ENCODE measurements around the gene ITGB4. TPM values are rescaled to one million over a fixed set of nuclear protein-coding genes. Genes with fewer than 3 reads are reported as not detected.
A peak's percentile ranks its signal among the peaks of the same experiment; 100 is the strongest.

The ITGB4 gene
- total and polyA plus RNA-seq, 10 of the 15 experiments (the other 5 are each of a cell fraction or from before 2014, with no cell fraction given), result 0.06 to 1.6 (median 0.27) TPM; not detected in 2

DNA sequence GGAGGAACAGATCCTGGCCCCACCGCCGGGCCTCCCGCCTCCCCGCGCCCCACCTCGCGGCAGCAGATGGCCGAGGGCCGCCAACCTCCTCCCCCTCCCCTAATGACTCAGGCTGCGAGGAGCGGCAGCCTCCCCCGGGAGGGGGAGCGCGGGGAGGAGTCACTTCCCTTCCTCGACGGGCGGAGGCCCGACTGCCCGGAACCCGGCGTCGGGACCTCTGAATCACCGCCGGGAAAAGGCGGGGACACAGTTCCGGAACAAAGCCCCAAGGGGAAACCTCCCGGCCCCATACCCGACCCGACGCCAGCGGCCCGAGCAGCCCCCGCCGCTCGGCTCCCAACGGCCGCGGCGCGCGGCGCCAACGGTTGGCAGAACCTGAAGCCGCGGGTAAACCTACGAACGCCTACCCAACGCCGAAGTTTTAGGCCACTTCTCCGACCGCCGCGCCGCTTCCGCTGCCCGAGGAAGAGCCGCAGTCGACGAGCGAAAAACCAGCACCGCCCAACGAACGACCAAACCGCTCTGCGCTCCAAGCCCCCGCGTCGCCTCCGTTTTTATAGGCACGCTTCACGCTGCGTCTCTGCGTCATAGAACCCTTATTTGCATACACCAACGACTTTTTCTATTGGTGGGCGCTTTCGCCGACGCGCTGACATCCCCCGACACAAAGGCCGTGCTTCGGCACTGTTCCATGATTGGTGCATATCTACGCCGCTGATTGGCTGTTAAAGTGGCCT, 58.2 kb downstream of the ITGB4 start (continued):
- TF ChIP-seq, protein P1, sequence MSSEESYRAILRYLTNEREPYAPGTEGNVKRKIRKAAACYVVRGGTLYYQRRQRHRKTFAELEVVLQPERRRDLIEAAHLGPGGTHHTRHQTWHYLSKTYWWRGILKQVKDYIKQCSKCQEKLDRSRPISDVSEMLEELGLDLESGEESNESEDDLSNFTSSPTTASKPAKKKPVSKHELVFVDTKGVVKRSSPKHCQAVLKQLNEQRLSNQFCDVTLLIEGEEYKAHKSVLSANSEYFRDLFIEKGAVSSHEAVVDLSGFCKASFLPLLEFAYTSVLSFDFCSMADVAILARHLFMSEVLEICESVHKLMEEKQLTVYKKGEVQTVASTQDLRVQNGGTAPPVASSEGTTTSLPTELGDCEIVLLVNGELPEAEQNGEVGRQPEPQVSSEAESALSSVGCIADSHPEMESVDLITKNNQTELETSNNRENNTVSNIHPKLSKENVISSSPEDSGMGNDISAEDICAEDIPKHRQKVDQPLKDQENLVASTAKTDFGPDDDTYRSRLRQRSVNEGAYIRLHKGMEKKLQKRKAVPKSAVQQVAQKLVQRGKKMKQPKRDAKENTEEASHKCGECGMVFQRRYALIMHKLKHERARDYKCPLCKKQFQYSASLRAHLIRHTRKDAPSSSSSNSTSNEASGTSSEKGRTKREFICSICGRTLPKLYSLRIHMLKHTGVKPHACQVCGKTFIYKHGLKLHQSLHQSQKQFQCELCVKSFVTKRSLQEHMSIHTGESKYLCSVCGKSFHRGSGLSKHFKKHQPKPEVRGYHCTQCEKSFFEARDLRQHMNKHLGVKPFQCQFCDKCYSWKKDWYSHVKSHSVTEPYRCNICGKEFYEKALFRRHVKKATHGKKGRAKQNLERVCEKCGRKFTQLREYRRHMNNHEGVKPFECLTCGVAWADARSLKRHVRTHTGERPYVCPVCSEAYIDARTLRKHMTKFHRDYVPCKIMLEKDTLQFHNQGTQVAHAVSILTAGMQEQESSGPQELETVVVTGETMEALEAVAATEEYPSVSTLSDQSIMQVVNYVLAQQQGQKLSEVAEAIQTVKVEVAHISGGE (CRISPR knock-in tag; IDR thresholded peaks at IDR 0.05), result 0 out of 2 replicates have a peak, but pooled peaks have one; percentile 39
- TF ChIP-seq EP300 (IDR thresholded peaks at IDR 0.05; ENCODE audit: borderline replicate concordance in 1 of 2, control insufficient read depth in 1 of 2, low read depth in 2 of 2, low read length in 2 of 2) (peak in 1 of 2 experiments; percentile 24; a peak in 1 of 4 replicates), PML (IDR thresholded peaks at IDR 0.05; ENCODE audit: low read length) (peak; percentile 100), NFIC (IDR thresholded peaks at IDR 0.05; ENCODE audit: low read depth, low read length) (peak; percentile 60; the same call in 1 of the 2 replicates), POLR2AphosphoS2 (IDR thresholded peaks at IDR 0.05; ENCODE audit: low read depth, low read length) (peak; percentile 100), CREM (IDR thresholded peaks at IDR 0.05; ENCODE audit: low read depth) (peak; percentile 91), MEF2A (IDR thresholded peaks at IDR 0.05; ENCODE audit: insufficient read depth, low read depth, low read length) (no peak), POLR2A (IDR thresholded peaks at IDR 0.05; ENCODE audit: low read depth, low read length) (peak; percentile 100), TAF1 (IDR thresholded peaks at IDR 0.05; ENCODE audit: borderline replicate concordance, low read depth, low read length) (peak; percentile 99), BHLHE40 (IDR thresholded peaks at IDR 0.05; ENCODE audit: borderline replicate concordance in 1 of 2, low read depth in 2 of 2, low read length in 1 of 2) (peak; percentile 43 to 61; a peak in 3 of 4 replicates), PAX5 (IDR thresholded peaks at IDR 0.05; ENCODE audit: borderline replicate concordance, low read depth, low read length) (peak; percentile 84), ZBED1 (IDR thresholded peaks at IDR 0.05; ENCODE audit: borderline replicate concordance) (peak; percentile 93), ATF7 (IDR thresholded peaks at IDR 0.05; ENCODE audit: low read depth) (peak; percentile 55; the same call in 1 of the 2 replicates), EED (IDR thresholded peaks at IDR 0.05; ENCODE audit: low read depth) (0 out of 2 replicates have a peak, but pooled peaks have one; percentile 21), TBL1XR1 (IDR thresholded peaks at IDR 0.05; ENCODE audit: low read depth, low read length) (peak; percentile 78), IRF4 (IDR thresholded peaks at IDR 0.05; ENCODE audit: low read depth, low read length) (peak; percentile 60; the same call in 1 of the 2 replicates), CBFB (IDR thresholded peaks at IDR 0.05; ENCODE audit: low read depth) (peak; percentile 99), YBX1 (IDR thresholded peaks at IDR 0.05) (no peak)
- TF ChIP-seq, protein P2, sequence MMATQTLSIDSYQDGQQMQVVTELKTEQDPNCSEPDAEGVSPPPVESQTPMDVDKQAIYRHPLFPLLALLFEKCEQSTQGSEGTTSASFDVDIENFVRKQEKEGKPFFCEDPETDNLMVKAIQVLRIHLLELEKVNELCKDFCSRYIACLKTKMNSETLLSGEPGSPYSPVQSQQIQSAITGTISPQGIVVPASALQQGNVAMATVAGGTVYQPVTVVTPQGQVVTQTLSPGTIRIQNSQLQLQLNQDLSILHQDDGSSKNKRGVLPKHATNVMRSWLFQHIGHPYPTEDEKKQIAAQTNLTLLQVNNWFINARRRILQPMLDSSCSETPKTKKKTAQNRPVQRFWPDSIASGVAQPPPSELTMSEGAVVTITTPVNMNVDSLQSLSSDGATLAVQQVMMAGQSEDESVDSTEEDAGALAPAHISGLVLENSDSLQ (IDR thresholded peaks at IDR 0.05), result peak; percentile 86
- TF ChIP-seq, protein P3, sequence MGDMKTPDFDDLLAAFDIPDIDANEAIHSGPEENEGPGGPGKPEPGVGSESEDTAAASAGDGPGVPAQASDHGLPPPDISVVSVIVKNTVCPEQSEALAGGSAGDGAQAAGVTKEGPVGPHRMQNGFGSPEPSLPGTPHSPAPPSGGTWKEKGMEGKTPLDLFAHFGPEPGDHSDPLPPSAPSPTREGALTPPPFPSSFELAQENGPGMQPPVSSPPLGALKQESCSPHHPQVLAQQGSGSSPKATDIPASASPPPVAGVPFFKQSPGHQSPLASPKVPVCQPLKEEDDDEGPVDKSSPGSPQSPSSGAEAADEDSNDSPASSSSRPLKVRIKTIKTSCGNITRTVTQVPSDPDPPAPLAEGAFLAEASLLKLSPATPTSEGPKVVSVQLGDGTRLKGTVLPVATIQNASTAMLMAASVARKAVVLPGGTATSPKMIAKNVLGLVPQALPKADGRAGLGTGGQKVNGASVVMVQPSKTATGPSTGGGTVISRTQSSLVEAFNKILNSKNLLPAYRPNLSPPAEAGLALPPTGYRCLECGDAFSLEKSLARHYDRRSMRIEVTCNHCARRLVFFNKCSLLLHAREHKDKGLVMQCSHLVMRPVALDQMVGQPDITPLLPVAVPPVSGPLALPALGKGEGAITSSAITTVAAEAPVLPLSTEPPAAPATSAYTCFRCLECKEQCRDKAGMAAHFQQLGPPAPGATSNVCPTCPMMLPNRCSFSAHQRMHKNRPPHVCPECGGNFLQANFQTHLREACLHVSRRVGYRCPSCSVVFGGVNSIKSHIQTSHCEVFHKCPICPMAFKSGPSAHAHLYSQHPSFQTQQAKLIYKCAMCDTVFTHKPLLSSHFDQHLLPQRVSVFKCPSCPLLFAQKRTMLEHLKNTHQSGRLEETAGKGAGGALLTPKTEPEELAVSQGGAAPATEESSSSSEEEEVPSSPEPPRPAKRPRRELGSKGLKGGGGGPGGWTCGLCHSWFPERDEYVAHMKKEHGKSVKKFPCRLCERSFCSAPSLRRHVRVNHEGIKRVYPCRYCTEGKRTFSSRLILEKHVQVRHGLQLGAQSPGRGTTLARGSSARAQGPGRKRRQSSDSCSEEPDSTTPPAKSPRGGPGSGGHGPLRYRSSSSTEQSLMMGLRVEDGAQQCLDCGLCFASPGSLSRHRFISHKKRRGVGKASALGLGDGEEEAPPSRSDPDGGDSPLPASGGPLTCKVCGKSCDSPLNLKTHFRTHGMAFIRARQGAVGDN (IDR thresholded peaks at IDR 0.05), result peak; percentile 98
- TF ChIP-seq, protein P4, sequence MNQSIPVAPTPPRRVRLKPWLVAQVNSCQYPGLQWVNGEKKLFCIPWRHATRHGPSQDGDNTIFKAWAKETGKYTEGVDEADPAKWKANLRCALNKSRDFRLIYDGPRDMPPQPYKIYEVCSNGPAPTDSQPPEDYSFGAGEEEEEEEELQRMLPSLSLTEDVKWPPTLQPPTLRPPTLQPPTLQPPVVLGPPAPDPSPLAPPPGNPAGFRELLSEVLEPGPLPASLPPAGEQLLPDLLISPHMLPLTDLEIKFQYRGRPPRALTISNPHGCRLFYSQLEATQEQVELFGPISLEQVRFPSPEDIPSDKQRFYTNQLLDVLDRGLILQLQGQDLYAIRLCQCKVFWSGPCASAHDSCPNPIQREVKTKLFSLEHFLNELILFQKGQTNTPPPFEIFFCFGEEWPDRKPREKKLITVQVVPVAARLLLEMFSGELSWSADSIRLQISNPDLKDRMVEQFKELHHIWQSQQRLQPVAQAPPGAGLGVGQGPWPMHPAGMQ (IDR thresholded peaks at IDR 0.05; ENCODE audit: borderline replicate concordance), result no peak
